ENCODE data around the gene CLEC9A. TPM values are rescaled to one million over a fixed set of nuclear protein-coding genes. Genes with fewer than 3 reads are reported as not detected.

Gene CLEC9A
- total and polyA plus RNA-seq, 2 donors (not counting 1 experiment from before 2014, with no cell fraction given) = not detected

DNA sequence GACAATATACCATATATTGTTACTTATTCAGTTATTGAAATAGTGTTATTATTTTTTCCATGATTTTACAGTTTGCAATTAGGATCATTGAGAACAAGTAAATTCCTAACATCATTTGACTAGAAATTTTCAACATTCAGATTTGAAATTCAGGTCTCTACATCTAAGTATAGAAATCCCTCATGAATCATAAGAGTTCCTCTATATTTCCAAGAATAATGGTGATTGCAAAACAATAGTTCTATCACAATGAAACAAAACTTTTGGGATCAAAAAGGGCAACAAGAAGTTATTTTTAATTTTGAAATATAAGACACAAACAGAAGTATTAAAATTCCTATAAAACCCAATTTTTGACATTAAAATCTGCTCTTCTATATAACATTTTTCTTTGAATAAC, 57.5 kb downstream of the CLEC9A start:
- TF ChIP-seq, protein P1, sequence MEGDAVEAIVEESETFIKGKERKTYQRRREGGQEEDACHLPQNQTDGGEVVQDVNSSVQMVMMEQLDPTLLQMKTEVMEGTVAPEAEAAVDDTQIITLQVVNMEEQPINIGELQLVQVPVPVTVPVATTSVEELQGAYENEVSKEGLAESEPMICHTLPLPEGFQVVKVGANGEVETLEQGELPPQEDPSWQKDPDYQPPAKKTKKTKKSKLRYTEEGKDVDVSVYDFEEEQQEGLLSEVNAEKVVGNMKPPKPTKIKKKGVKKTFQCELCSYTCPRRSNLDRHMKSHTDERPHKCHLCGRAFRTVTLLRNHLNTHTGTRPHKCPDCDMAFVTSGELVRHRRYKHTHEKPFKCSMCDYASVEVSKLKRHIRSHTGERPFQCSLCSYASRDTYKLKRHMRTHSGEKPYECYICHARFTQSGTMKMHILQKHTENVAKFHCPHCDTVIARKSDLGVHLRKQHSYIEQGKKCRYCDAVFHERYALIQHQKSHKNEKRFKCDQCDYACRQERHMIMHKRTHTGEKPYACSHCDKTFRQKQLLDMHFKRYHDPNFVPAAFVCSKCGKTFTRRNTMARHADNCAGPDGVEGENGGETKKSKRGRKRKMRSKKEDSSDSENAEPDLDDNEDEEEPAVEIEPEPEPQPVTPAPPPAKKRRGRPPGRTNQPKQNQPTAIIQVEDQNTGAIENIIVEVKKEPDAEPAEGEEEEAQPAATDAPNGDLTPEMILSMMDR (IDR thresholded peaks at IDR 0.05) = no peak
- TF ChIP-seq EZH2 (IDR thresholded peaks at IDR 0.05; ENCODE audit: borderline replicate concordance, insufficient read depth, low read depth, low read length, poor library complexity, severe bottlenecking) = no peak
- no peak overlapping the region for H3K27ac ChIP-seq (ENCODE audit: low read length in 2 of 2)
- peaks cover 0 to 12% (median 8%) of the 10 kb centered on the region in 3 donors for H3K9me3 ChIP-seq (ENCODE audit: control extremely low read depth in 1 of 3, control insufficient read depth in 2 of 3, insufficient read depth in 1 of 3, low read length in 2 of 3)
- CTCF ChIA-PET = no interaction called here
- Mint-ChIP-seq H3K27ac (no peak overlapping the region), H3K9me3 (ENCODE audit: insufficient read depth) (peaks cover 7% of the 10 kb centered on the region), H3K27me3 (peaks cover 16% of the 10 kb centered on the region), H3K4me3 (no peak overlapping the region), H3K4me1 (peaks cover 2% of the 10 kb centered on the region)
- H3K79me2 ChIP-seq (ENCODE audit: control insufficient read depth, insufficient read depth, low read length) = no peaks in the 10 kb centered on the region
- ATAC-seq (ENCODE audit: low read depth) (no peak), DNase-seq (no peak)
- no peaks in the 10 kb centered on the region for H3K27me3 ChIP-seq (replicated peaks in 1 of 4; ENCODE audit: control extremely low read depth in 1 of 4, control insufficient read depth in 3 of 4, insufficient read depth in 4 of 4, low read length in 3 of 4)
- no peak overlapping the region for H2AFZ ChIP-seq (ENCODE audit: insufficient read depth, low read depth, low read length, poor library complexity, severe bottlenecking)
- H3K4me1 ChIP-seq (ENCODE audit: control insufficient read depth in 2 of 2, insufficient read depth in 2 of 2, low read length in 2 of 2) = no peaks in the 10 kb centered on the region
- H3K4me3 ChIP-seq (ENCODE audit: control extremely low read depth in 1 of 5, extremely low read depth in 1 of 5, insufficient read depth in 1 of 5, low read depth in 2 of 5, low read length in 4 of 5) = no peak overlapping the region
- no peaks in the 10 kb centered on the region for H4K20me1 ChIP-seq (ENCODE audit: control insufficient read depth, insufficient read depth, low read length, poor library complexity, severe bottlenecking)
- H3K36me3 ChIP-seq (replicated peaks in 1 of 2; ENCODE audit: control extremely low read depth in 1 of 2, control insufficient read depth in 1 of 2, extremely low read depth in 1 of 2, insufficient read depth in 2 of 2, low read length in 1 of 2) = no peaks in the 10 kb centered on the region
- POLR2A ChIA-PET = no interaction called here
- intact Hi-C loops (cut with micrococcal nuclease) = no loop called here
- no peak overlapping the region for H3K4me2 ChIP-seq (replicated peaks; ENCODE audit: low read depth, low read length, poor library complexity, severe bottlenecking)
- H3K9ac ChIP-seq (ENCODE audit: low read length) = no peak overlapping the region

DNA sequence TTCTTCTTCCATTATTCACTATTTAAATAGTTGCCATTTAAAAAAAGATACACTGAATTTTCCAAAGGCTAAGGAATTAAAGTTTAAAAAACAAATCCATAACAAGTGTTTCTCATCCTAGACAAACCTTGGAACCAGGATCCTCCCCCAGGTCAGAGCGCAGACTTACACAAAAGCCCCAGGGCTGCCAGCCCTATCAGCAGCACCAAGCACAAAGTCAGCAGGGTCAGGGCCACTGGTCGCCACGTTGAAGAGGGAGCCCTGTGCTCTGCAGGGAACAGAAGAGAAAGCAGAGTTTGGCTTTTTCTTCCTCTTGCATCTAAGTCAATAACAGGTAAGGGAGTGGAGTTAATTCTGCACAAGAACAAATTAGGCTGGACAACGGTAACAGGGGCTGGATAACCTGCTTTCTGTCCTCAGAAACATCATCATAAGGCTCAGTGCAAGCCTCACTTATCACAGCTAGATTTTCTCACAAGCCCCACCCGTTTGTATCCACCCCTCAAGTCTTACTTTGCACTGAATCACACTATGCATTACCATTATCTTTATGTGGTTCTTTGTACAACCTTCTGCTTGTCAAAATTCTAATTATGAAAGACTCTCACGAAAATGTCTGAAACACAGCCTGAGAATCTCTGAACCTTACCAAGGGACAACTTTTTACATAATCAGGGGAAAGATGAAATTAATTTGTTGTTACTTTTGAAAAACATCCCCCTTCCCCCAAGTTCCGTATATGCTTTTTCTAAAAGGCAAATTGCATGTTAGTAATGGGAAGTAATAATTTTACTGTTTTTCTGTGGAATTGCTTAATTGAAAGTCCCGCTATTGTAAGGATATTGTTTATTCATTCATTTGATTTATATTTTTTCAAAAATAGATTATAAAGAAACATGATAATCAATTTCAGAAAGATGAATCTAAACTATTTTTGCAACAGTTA, 58.7 kb downstream of the CLEC9A start:
- ChIA-PET CTCF (no interaction called here), POLR2A (no interaction called here)
- no peaks in the 10 kb centered on the region for H3K27me3 ChIP-seq (replicated peaks in 1 of 4; ENCODE audit: control extremely low read depth in 1 of 4, control insufficient read depth in 3 of 4, insufficient read depth in 4 of 4, low read length in 3 of 4)
- H3K9me3 Mint-ChIP-seq (ENCODE audit: insufficient read depth) = peaks cover 5% of the 10 kb centered on the region
- H3K9me3 ChIP-seq (ENCODE audit: control extremely low read depth in 1 of 3, control insufficient read depth in 2 of 3, insufficient read depth in 1 of 3, low read length in 2 of 3) = peaks cover 0 to 5% (median 5%) of the 10 kb centered on the region in 3 donors
- DNase-seq = no peak
- no peak overlapping the region for H3K9ac ChIP-seq (ENCODE audit: low read length)
- H3K79me2 ChIP-seq (ENCODE audit: control insufficient read depth, insufficient read depth, low read length) = no peaks in the 10 kb centered on the region
- intact Hi-C loops (cut with micrococcal nuclease) = no loop called here
- WGBS (ENCODE audit: insufficient coverage) = 92% methylated on average over 2 of the region's 8 CpGs
- H3K4me3 Mint-ChIP-seq = no peak overlapping the region
- peaks cover 2% of the 10 kb centered on the region for H3K4me1 Mint-ChIP-seq
- no peak overlapping the region for H3K4me2 ChIP-seq (replicated peaks; ENCODE audit: low read depth, low read length, poor library complexity, severe bottlenecking)
- no peak for ATAC-seq (ENCODE audit: low read depth)
- TF ChIP-seq, protein P1 (IDR thresholded peaks at IDR 0.05) = no peak
- TF ChIP-seq EZH2 (IDR thresholded peaks at IDR 0.05; ENCODE audit: borderline replicate concordance, insufficient read depth, low read depth, low read length, poor library complexity, severe bottlenecking) = no peak
- no peak overlapping the region for H2AFZ ChIP-seq (ENCODE audit: insufficient read depth, low read depth, low read length, poor library complexity, severe bottlenecking)
- H3K4me1 ChIP-seq (ENCODE audit: control insufficient read depth in 2 of 2, insufficient read depth in 2 of 2, low read length in 2 of 2) = no peaks in the 10 kb centered on the region
- peaks cover 13% of the 10 kb centered on the region for H3K27me3 Mint-ChIP-seq
- no peaks in the 10 kb centered on the region for H3K36me3 ChIP-seq (replicated peaks in 1 of 2; ENCODE audit: control extremely low read depth in 1 of 2, control insufficient read depth in 1 of 2, extremely low read depth in 1 of 2, insufficient read depth in 2 of 2, low read length in 1 of 2)
- no peaks in the 10 kb centered on the region for H4K20me1 ChIP-seq (ENCODE audit: control insufficient read depth, insufficient read depth, low read length, poor library complexity, severe bottlenecking)
- H3K27ac Mint-ChIP-seq = no peak overlapping the region
- no peak overlapping the region for H3K27ac ChIP-seq (ENCODE audit: low read length in 2 of 2)
- no peak overlapping the region for H3K4me3 ChIP-seq (ENCODE audit: control extremely low read depth in 1 of 5, extremely low read depth in 1 of 5, insufficient read depth in 1 of 5, low read depth in 2 of 5, low read length in 4 of 5)

Data from B cell (primary cell).